Endothelial cell of umbilical vein (primary cell): Measurements from ENCODE around the gene TAT. TPM values are rescaled to one million over a fixed set of nuclear protein-coding genes. Genes with fewer than 3 reads are reported as not detected.

ENCODE experiments used
- BruUV-seq: library from RNA; stranded (reverse); fragments of 400-500 nt; replicated peaks from 2 replicates; lab custom pipeline; 2021; lab: Mats Ljungman, UMichigan
- CTCF ChIA-PET: fragments of 300-600, 350-600 bp; sonication (Branson Sonifier 250); formaldehyde crosslinking; loops from one replicate; lab custom pipeline; 2021; ENCODE audit warnings: antibody characterized with exemption, inconsistent platforms; lab: Charles Lee
- POLR2A ChIA-PET: fragments of 300-600, 350-600 bp; sonication (Branson Sonifier 250); formaldehyde crosslinking; loops from one replicate; lab custom pipeline; 2021; ENCODE audit warnings: antibody characterized with exemption, inconsistent platforms; lab: Charles Lee
- DNase-seq: peaks from one replicate; pipeline ENCODE4 v3.0.0-alpha.2; 2011; ENCODE audit warnings: low read depth, low spot score
- FAIRE-seq: peaks from 2 replicates; lab custom pipeline; 2011; peaks lifted over from hg19 to GRCh38; lab: Jason Lieb, UNC
- H2AFZ ChIP-seq: 2 replicates; pipeline ENCODE4 v1.6.0; 2012; ENCODE audit warnings: low read depth, low read length, control low read depth, inconsistent platforms
- H3K27ac ChIP-seq: 2 replicates; pipeline ENCODE4 v1.5.1; 2011; ENCODE audit warnings: low read depth, mild to moderate bottlenecking, control low read depth, low read length, moderate library complexity; ENCODE audit not compliant: insufficient read depth
- H3K27me3 ChIP-seq, 2 experiments: 2 replicates each; pipeline versions ENCODE4 v1.6.0 to v1.6.1; 2011; ENCODE audit warnings: low read length in 2 of 2, mixed read lengths in 1 of 2; ENCODE audit not compliant: control insufficient read depth in 2 of 2, insufficient read depth in 2 of 2
- H3K36me3 ChIP-seq, 2 experiments: 2 replicates in 1 of 2; 3 replicates in 1 of 2; pipeline ENCODE4 v1.5.1; 2011; ENCODE audit warnings: low read length in 2 of 2, mild to moderate bottlenecking in 1 of 2, moderate library complexity in 1 of 2; ENCODE audit not compliant: control insufficient read depth in 2 of 2, insufficient read depth in 2 of 2; ENCODE audit errors: extremely low read depth in 1 of 2
- H3K4me1 ChIP-seq: 3 replicates; pipeline ENCODE4 v1.5.1; 2011; ENCODE audit warnings: mild to moderate bottlenecking, low read length; ENCODE audit not compliant: control insufficient read depth, insufficient read depth; ENCODE audit errors: extremely low read depth
- H3K4me2 ChIP-seq: 2 replicates; pipeline ENCODE4 v1.6.1; 2011; ENCODE audit warnings: low read length, control low read depth, mixed read lengths; ENCODE audit not compliant: insufficient read depth
- H3K4me3 ChIP-seq, 3 experiments: fragments of 200-600 bp in 1 of 3; sonication (generic), shearing (Covaris generic) in 1 of 3; replicated peaks in 1 of 3; 2 replicates each; pipeline ENCODE4 v1.5.1; 2011 to 2016; ENCODE audit warnings: control low read depth in 3 of 3, low read length in 3 of 3, mild to moderate bottlenecking in 2 of 3, inconsistent platforms in 1 of 3, low read depth in 1 of 3, moderate library complexity in 1 of 3; ENCODE audit not compliant: insufficient read depth in 1 of 3
- H3K79me2 ChIP-seq: 2 replicates; pipeline ENCODE4 v1.6.0; 2012; ENCODE audit warnings: low read length, inconsistent platforms; ENCODE audit not compliant: control insufficient read depth, insufficient read depth
- H3K9ac ChIP-seq: replicated peaks from 2 replicates; pipeline ENCODE3; 2011; ENCODE audit warnings: low read length, control low read depth; ENCODE audit not compliant: insufficient read depth; ENCODE audit errors: extremely low read depth
- H3K9me1 ChIP-seq: replicated peaks from 3 replicates; pipeline ENCODE4 v1.6.0; 2011; ENCODE audit warnings: mild to moderate bottlenecking, low read length; ENCODE audit not compliant: control insufficient read depth, insufficient read depth; ENCODE audit errors: extremely low read depth
- H3K9me3 ChIP-seq: replicated peaks from 2 replicates; pipeline ENCODE4 v1.5.1; 2012; ENCODE audit warnings: low read length, inconsistent platforms; ENCODE audit not compliant: control insufficient read depth, insufficient read depth
- H4K20me1 ChIP-seq: replicated peaks from 2 replicates; pipeline ENCODE3; 2011; ENCODE audit warnings: mild to moderate bottlenecking, low read length; ENCODE audit not compliant: control insufficient read depth, insufficient read depth; ENCODE audit errors: extremely low read depth
- EZH2 ChIP-seq: IDR thresholded peaks from 2 replicates; pipeline ENCODE4 v1.6.1; 2012; ENCODE audit warnings: borderline replicate concordance, low read depth, mild to moderate bottlenecking, moderate library complexity, low read length, inconsistent platforms; ENCODE audit not compliant: severe bottlenecking
- GATA2 ChIP-seq: IDR thresholded peaks from 2 replicates; pipeline ENCODE4 v1.7.0; 2011; ENCODE audit warnings: low read depth, mild to moderate bottlenecking, moderate library complexity, mixed read lengths, low read length; ENCODE audit not compliant: insufficient read length, insufficient read depth
- JUN ChIP-seq: IDR thresholded peaks from 2 replicates; pipeline ENCODE4 v1.6.1; 2011; ENCODE audit warnings: borderline replicate concordance, low read depth; ENCODE audit not compliant: insufficient read length, insufficient read depth
- POLR2A ChIP-seq: IDR thresholded peaks from 2 replicates; pipeline ENCODE4 v1.6.1; 2012; ENCODE audit warnings: low read depth, mild to moderate bottlenecking, control low read depth, low read length
- dilution Hi-C: fragments of 300-500 bp; cut with MboI; formaldehyde crosslinking; loops from one replicate; pipeline ENCODE4 v1.15.0; 2019; ENCODE audit warnings: low sequenced_read_pairs; ENCODE audit not compliant: extremely low pct_ligation_motif_present
- intact Hi-C: fragments of 100-400 bp; cut with micrococcal nuclease; formaldehyde crosslinking; loops from one replicate; pipeline ENCODE4 v1.10.0; 2022
- polyA plus RNA-seq, 4 experiments: library from polyadenylated mRNA; depleted of rRNA in 3 of 4; stranded (reverse) in 3 of 4; unstranded in 1 of 4; fragments of >200 nt; gene quantifications; 2 replicates each; pipeline versions ENCODE4 v1.2.1 to v1.2.3, GENCODE V29; 2011 to 2012; ENCODE audit warnings: missing spikeins in 1 of 4
- total RNA-seq: library from RNA; stranded (reverse); gene quantifications from 2 replicates; pipeline ENCODE4 v1.2.3, GENCODE V29; 2021
- TF ChIP-seq, protein P1 (sequence below), 2 donors: IDR thresholded peaks; 1 replicate in 1 of 2; 2 replicates in 1 of 2; pipeline ENCODE4 v1.5.1; 2011; ENCODE audit warnings: low read length in 2 of 2, mild to moderate bottlenecking in 2 of 2, moderate library complexity in 2 of 2, control low read depth in 1 of 2, inconsistent platforms in 1 of 2, low read depth in 1 of 2; ENCODE audit not compliant: insufficient read depth in 1 of 2; ENCODE audit errors: extremely low read depth in 1 of 2
- TF ChIP-seq, protein P2 (sequence below): IDR thresholded peaks from 2 replicates; pipeline ENCODE4 v1.6.1; 2011; ENCODE audit not compliant: insufficient read depth, insufficient read length

The TAT gene
- total and polyA plus RNA-seq, 2 donors (not counting 3 experiments of a cell fraction or from before 2014, with no cell fraction given) = not detected

DNA sequence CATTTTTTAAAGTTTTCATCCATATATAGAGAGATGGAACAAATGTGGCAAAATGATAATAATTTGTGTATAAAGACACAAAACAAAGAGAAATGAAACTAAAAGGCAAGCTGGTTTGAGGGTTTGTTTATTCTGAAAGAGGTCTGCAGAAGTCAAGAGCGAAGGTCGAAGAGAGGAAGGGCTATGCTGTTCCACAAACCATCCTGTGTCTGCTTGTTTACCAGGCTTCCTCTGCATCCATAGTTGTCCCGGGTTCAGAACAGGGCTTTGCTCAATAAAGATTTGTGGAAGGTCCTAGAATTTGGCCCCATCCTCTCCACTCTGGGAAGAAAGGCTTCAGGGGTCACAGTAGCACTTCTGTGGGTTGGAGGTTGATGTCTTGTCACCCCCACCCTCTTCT lies 46.7 kb upstream of the TAT start:
- Histone ChIP-seq H3K9ac (no peak overlapping the region), H3K4me1 (peaks cover 2% of the 10 kb centered on the region), H3K4me2 (no peak overlapping the region), H4K20me1 (no peaks in the 10 kb centered on the region), H3K9me3 (no peaks in the 10 kb centered on the region), H3K4me3 (no peak overlapping the region), H3K27ac (no peak overlapping the region), H3K36me3 (no peaks in the 10 kb centered on the region), H3K79me2 (no peaks in the 10 kb centered on the region), H3K9me1 (no peaks in the 10 kb centered on the region), H3K27me3 (peaks cover 13 to 28% of the 10 kb centered on the region in 2 experiments), H2AFZ (no peak overlapping the region)
- FAIRE-seq (no peak), DNase-seq (no peak)
- dilution Hi-C loops = no loop called here
- ChIA-PET CTCF (interaction anchor here (2.5 kb wide), 1 partner anchor 12 kb away, joined by 14 read pairs; no protein-coding TSS in a partner anchor), POLR2A (no interaction called here)
- intact Hi-C loops = no loop called here
- no peak for TF ChIP-seq POLR2A
- no peak for TF ChIP-seq EZH2
- TF ChIP-seq JUN = no peak
- no peak for TF ChIP-seq GATA2
- TF ChIP-seq, protein P1, sequence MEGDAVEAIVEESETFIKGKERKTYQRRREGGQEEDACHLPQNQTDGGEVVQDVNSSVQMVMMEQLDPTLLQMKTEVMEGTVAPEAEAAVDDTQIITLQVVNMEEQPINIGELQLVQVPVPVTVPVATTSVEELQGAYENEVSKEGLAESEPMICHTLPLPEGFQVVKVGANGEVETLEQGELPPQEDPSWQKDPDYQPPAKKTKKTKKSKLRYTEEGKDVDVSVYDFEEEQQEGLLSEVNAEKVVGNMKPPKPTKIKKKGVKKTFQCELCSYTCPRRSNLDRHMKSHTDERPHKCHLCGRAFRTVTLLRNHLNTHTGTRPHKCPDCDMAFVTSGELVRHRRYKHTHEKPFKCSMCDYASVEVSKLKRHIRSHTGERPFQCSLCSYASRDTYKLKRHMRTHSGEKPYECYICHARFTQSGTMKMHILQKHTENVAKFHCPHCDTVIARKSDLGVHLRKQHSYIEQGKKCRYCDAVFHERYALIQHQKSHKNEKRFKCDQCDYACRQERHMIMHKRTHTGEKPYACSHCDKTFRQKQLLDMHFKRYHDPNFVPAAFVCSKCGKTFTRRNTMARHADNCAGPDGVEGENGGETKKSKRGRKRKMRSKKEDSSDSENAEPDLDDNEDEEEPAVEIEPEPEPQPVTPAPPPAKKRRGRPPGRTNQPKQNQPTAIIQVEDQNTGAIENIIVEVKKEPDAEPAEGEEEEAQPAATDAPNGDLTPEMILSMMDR (IDR thresholded peaks at IDR 0.05; ENCODE audit: extremely low read depth in 1 of 2, insufficient read depth in 1 of 2, low read depth in 1 of 2, low read length in 2 of 2) = no peak
- TF ChIP-seq, protein P2, sequence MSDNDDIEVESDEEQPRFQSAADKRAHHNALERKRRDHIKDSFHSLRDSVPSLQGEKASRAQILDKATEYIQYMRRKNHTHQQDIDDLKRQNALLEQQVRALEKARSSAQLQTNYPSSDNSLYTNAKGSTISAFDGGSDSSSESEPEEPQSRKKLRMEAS = no peak
- no TSS peak for BruUV-seq
